MCF 10A (cell line): Measurements from ENCODE around the gene BTNL9. TPM values are rescaled to one million over a fixed set of nuclear protein-coding genes. Genes with fewer than 3 reads are reported as not detected.

ENCODE experiments used
- BruUV-seq: library from RNA; stranded (reverse); fragments of 400-500 nt; replicated peaks from 2 replicates; lab custom pipeline; 2021; lab: Mats Ljungman, UMichigan
- CTCF ChIA-PET: fragments of 300-600 bp; sonication (Branson Sonifier 250); formaldehyde crosslinking; extraction: SDS; loops from one replicate; lab custom pipeline; 2021; ENCODE audit warnings: antibody characterized with exemption, inconsistent platforms; lab: Yijun Ruan, JAX
- POLR2A ChIA-PET: fragments of 300-600, 350-650 bp; sonication (Branson Sonifier 250); formaldehyde crosslinking; extraction: SDS; loops from one replicate; lab custom pipeline; 2020; ENCODE audit warnings: antibody characterized with exemption, inconsistent platforms; lab: Yijun Ruan, JAX
- DNase-seq: peaks from one replicate; pipeline ENCODE4 v3.0.0-alpha.2; 2018; ENCODE audit not compliant: unreplicated experiment
- H3K27ac Mint-ChIP-seq: one replicate; pipeline ENCODE4 v1.8.0; 2022; ENCODE audit warnings: mild to moderate bottlenecking, low read depth, mixed read lengths; ENCODE audit not compliant: unreplicated experiment
- H3K27me3 Mint-ChIP-seq: one replicate; pipeline ENCODE4 v1.8.0; 2022; ENCODE audit warnings: mixed read lengths; ENCODE audit not compliant: insufficient read depth, unreplicated experiment
- H3K36me3 Mint-ChIP-seq: one replicate; pipeline ENCODE4 v1.8.0; 2022; ENCODE audit warnings: mild to moderate bottlenecking, moderate library complexity, mixed read lengths; ENCODE audit not compliant: insufficient read depth, unreplicated experiment
- H3K4me1 Mint-ChIP-seq: one replicate; pipeline ENCODE4 v1.8.0; 2022; ENCODE audit warnings: mixed read lengths; ENCODE audit not compliant: insufficient read depth, unreplicated experiment
- H3K4me3 Mint-ChIP-seq: one replicate; pipeline ENCODE4 v1.8.0; 2022; ENCODE audit warnings: mild to moderate bottlenecking, moderate library complexity, mixed read lengths; ENCODE audit not compliant: unreplicated experiment
- H3K9me3 Mint-ChIP-seq: one replicate; pipeline ENCODE4 v1.8.0; 2022; ENCODE audit warnings: mixed read lengths; ENCODE audit not compliant: unreplicated experiment
- CTCF ChIP-seq: fragments of 200-600 bp; IDR thresholded peaks from one replicate; pipeline ENCODE4 v1.8.0; 2022; ENCODE audit warnings: antibody characterized with exemption, mild to moderate bottlenecking; ENCODE audit not compliant: unreplicated experiment
- intact Hi-C: fragments of 100-400 bp; cut with micrococcal nuclease; formaldehyde crosslinking; loops from 2 replicates; pipeline ENCODE4 v1.14.1; 2022
- total RNA-seq: library from RNA; stranded (reverse); gene quantifications from 2 replicates; pipeline ENCODE4 v1.2.3, GENCODE V29; 2022

BTNL9 gene
- total RNA-seq, 1 experiment from 2014 or later: not detected

GRCh38 chr5:181024245-181025064 lies 15.6 kb upstream of the BTNL9 start:
- intact Hi-C loops: no loop called here
- no peak overlapping the region for H3K27ac Mint-ChIP-seq
- POLR2A ChIA-PET: interaction anchor here (0.6 kb wide), 1 partner anchor 36 kb away, joined by 3 read pairs; no protein-coding TSS in a partner anchor
- no peak for TF ChIP-seq CTCF
- no peaks in the 10 kb centered on the region for H3K36me3 Mint-ChIP-seq
- H3K4me3 Mint-ChIP-seq: no peak overlapping the region
- peaks cover 8% of the 10 kb centered on the region for H3K9me3 Mint-ChIP-seq
- no peaks in the 10 kb centered on the region for H3K27me3 Mint-ChIP-seq
- CTCF ChIA-PET: no interaction called here
- no TSS peak for BruUV-seq
- H3K4me1 Mint-ChIP-seq: no peaks in the 10 kb centered on the region
- no peak for DNase-seq

GRCh38 chr5:181027452-181028031 lies 12.5 kb upstream of the BTNL9 start:
- POLR2A ChIA-PET: interaction anchor here (1.6 kb wide), 1 partner anchor 9 kb away, joined by 5 read pairs; no protein-coding TSS in a partner anchor
- Mint-ChIP-seq H3K27me3 (no peaks in the 10 kb centered on the region), H3K9me3 (peaks cover 10% of the 10 kb centered on the region), H3K4me1 (no peaks in the 10 kb centered on the region), H3K27ac (no peak overlapping the region), H3K4me3 (no peak overlapping the region), H3K36me3 (peaks cover 6% of the 10 kb centered on the region)
- TF ChIP-seq CTCF: no peak
- no peak for DNase-seq
- no TSS peak for BruUV-seq
- intact Hi-C loops: no loop called here
- CTCF ChIA-PET: no interaction called here

GRCh38 chr5:181028032-181028819 lies 11.8 kb upstream of the BTNL9 start:
- ChIA-PET POLR2A (interaction anchor here (0.7 to 1.6 kb wide), 3 partner anchors 8 to 130 kb away, joined by 3 to 5 read pairs (median 5); no protein-coding TSS in a partner anchor), CTCF (no interaction called here)
- BruUV-seq: no TSS peak
- H3K4me1 Mint-ChIP-seq: no peaks in the 10 kb centered on the region
- no peak for TF ChIP-seq CTCF
- intact Hi-C loops: no loop called here
- peaks cover 10% of the 10 kb centered on the region for H3K9me3 Mint-ChIP-seq
- no peaks in the 10 kb centered on the region for H3K27me3 Mint-ChIP-seq
- DNase-seq: no peak
- H3K27ac Mint-ChIP-seq: no peak overlapping the region
- no peak overlapping the region for H3K4me3 Mint-ChIP-seq
- H3K36me3 Mint-ChIP-seq: peaks cover 6% of the 10 kb centered on the region
